ENCODE data around the gene PPP2R2D. TPM values are rescaled to one million over a fixed set of nuclear protein-coding genes. Genes with fewer than 3 reads are reported as not detected.

The PPP2R2D gene
- total RNA-seq, 1 experiment from 2014 or later = 35.1 TPM

- H2BK20ac ChIP-seq (ENCODE audit: low read depth, low read length, poor library complexity, severe bottlenecking) = no peak overlapping the region
- H2AK5ac ChIP-seq (ENCODE audit: insufficient read length, low read length) = no peak overlapping the region
- H2BK120ac ChIP-seq (ENCODE audit: low read depth, low read length, poor library complexity, severe bottlenecking) = no peak overlapping the region
- H3K27ac ChIP-seq (ENCODE audit: insufficient read length, low read depth, low read length) = no peak overlapping the region
- H3K4me2 ChIP-seq (ENCODE audit: insufficient read depth, insufficient read length, low read length) = no peak overlapping the region
- Mint-ChIP-seq H3K9me3 (peaks cover 6 to 9% of the 10 kb centered on the region in 2 experiments), H3K4me3 (no peak overlapping the region), H3K4me1 (peaks cover 3% of the 10 kb centered on the region in 2 experiments; a peak in 1 of 4 replicates), H3K27me3 (ENCODE audit: low read depth) (peaks cover 9% of the 10 kb centered on the region), H3K27ac (no peak overlapping the region), H3K36me3 (ENCODE audit: insufficient read depth in 1 of 3, low read depth in 3 of 3) (no peaks in the 10 kb centered on the region; a peak in 1 of 7 replicates)
- no peak overlapping the region for H3K4ac ChIP-seq (ENCODE audit: low read depth, low read length)
- peak; percentile 23 for DNase-seq
- no peak overlapping the region for H3K56ac ChIP-seq (ENCODE audit: insufficient read length, low read depth, low read length)
- no peak overlapping the region for H3T11ph ChIP-seq (ENCODE audit: low read length)
- H3K23ac ChIP-seq (ENCODE audit: insufficient read length, low read depth, low read length) = no peak overlapping the region
- WGBS (ENCODE audit: extremely low coverage, insufficient read length, low lambda C conversion rate) = no CpG with 5 or more reads among the region's 10 CpGs
- H3K9ac ChIP-seq (ENCODE audit: extremely low read depth, insufficient read length, low read length) = no peak overlapping the region
- H3K14ac ChIP-seq (ENCODE audit: insufficient read depth, low read length) = no peak overlapping the region
- TF ChIP-seq CTCF (conservative IDR thresholded peaks at IDR 0.05) = no peak
- H3K79me1 ChIP-seq (ENCODE audit: insufficient read depth, low read depth, low read length, poor library complexity, severe bottlenecking) = no peaks in the 10 kb centered on the region
- no peak overlapping the region for H2BK5ac ChIP-seq (ENCODE audit: insufficient read length, low read length)
- no peak overlapping the region for H4K91ac ChIP-seq (ENCODE audit: insufficient read length, low read depth, low read length)
- H3K79me2 ChIP-seq (ENCODE audit: insufficient read depth, low read length) = no peaks in the 10 kb centered on the region
- H3K23me2 ChIP-seq (ENCODE audit: insufficient read length, low read depth, low read length, poor library complexity, severe bottlenecking) = no peaks in the 10 kb centered on the region
- H4K5ac ChIP-seq (ENCODE audit: insufficient read length, low read depth, low read length) = no peak overlapping the region
- H2BK12ac ChIP-seq (ENCODE audit: insufficient read length, low read depth, low read length) = no peak overlapping the region
- H3K9me3 ChIP-seq (ENCODE audit: control insufficient read depth, low read depth, low read length) = no peaks in the 10 kb centered on the region
- no peak overlapping the region for H3K18ac ChIP-seq (ENCODE audit: insufficient read length, low read depth, low read length)
- no peak overlapping the region for H2BK15ac ChIP-seq (ENCODE audit: low read depth, low read length)
- H2AFZ ChIP-seq (ENCODE audit: low read length) = no peak overlapping the region
- H3K4me1 ChIP-seq (ENCODE audit: insufficient read depth, low read length) = no peaks in the 10 kb centered on the region
- H4K8ac ChIP-seq (replicated peaks; ENCODE audit: insufficient read length, low read depth, low read length) = no peak overlapping the region
- no peaks in the 10 kb centered on the region for H4K20me1 ChIP-seq (ENCODE audit: control insufficient read depth, insufficient read depth, insufficient read length)
- no peaks in the 10 kb centered on the region for H3K27me3 ChIP-seq (ENCODE audit: insufficient read depth, low read length)
These were observed 24.8 kb upstream of the PPP2R2D start for GRCh38 chr10:131876017-131876416.
